PFSK-1 (cell line): ENCODE measurements around the gene PRRC2B.

Source experiments
- POLR2AphosphoS5 ChIP-seq: IDR thresholded peaks from 2 replicates; pipeline ENCODE4 v1.6.1; 2012; ENCODE audit warnings: low read depth, mild to moderate bottlenecking, control low read depth, low read length, moderate library complexity
- SIN3A ChIP-seq: IDR thresholded peaks from 2 replicates; pipeline ENCODE4 v1.6.1; 2012; ENCODE audit warnings: mild to moderate bottlenecking, low read length, moderate library complexity, borderline replicate concordance; ENCODE audit not compliant: insufficient read depth
- TAF1 ChIP-seq: IDR thresholded peaks from 2 replicates; pipeline ENCODE4 v1.6.1; 2012; ENCODE audit warnings: low read length, control low read depth, borderline replicate concordance; ENCODE audit not compliant: insufficient read depth
- TF ChIP-seq, protein P1 (sequence below), 2 experiments: IDR thresholded peaks; 2 replicates each; pipeline versions ENCODE4 v1.6.1 to v1.8.0; 2011 to 2012; ENCODE audit warnings: low read depth in 2 of 2, low read length in 2 of 2, control low read depth in 1 of 2, inconsistent platforms in 1 of 2, mild to moderate bottlenecking in 1 of 2, moderate library complexity in 1 of 2; ENCODE audit not compliant: insufficient read depth in 1 of 2

DNA sequence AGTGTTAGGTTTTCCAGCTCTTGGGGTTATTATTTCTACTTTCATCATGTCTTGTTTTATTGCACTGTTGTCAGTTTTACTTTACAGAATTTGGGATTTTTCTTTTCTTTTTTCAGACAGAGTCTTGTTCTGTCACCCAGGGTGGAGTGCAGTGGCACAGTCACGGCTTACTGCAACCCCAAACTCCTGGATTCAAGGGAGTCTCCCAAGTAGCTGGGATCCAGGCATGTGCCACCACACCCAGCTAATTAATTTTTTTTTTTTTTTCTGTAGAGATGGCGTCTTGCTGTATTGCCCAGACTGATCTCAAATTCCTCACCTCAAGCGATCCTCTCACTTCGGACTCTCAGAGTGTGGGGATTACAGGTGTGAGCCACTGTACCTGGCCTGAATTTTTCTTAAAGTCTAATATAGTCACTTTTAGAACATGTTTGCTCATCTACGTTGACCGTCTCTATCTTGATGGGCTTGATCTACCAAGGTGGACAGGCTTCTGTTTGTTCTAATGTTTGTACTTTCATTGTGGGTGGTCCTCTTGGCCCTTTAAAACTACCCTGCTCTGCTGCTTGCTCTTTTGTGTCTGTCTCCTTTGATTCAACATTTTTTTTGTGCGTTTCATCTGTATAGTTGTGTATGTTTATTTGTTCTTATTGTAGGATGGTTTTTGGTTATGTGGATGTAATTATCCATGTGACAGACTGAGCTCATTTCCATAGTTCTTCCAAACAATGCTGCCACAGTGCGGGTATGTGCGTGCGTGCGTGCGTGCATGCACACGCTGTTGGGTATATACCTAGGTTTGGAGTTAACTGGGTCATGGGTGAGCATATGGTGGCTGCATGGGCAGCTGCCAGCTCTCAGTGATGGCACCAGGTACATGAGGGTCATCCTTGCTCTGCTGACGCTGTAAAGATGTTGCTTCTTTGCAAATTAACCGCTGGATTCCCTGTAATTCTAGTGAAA is 18.1 kb downstream of the PRRC2B start:
- TF ChIP-seq POLR2AphosphoS5 (no peak), SIN3A (no peak), TAF1 (no peak)
- TF ChIP-seq, protein P1, sequence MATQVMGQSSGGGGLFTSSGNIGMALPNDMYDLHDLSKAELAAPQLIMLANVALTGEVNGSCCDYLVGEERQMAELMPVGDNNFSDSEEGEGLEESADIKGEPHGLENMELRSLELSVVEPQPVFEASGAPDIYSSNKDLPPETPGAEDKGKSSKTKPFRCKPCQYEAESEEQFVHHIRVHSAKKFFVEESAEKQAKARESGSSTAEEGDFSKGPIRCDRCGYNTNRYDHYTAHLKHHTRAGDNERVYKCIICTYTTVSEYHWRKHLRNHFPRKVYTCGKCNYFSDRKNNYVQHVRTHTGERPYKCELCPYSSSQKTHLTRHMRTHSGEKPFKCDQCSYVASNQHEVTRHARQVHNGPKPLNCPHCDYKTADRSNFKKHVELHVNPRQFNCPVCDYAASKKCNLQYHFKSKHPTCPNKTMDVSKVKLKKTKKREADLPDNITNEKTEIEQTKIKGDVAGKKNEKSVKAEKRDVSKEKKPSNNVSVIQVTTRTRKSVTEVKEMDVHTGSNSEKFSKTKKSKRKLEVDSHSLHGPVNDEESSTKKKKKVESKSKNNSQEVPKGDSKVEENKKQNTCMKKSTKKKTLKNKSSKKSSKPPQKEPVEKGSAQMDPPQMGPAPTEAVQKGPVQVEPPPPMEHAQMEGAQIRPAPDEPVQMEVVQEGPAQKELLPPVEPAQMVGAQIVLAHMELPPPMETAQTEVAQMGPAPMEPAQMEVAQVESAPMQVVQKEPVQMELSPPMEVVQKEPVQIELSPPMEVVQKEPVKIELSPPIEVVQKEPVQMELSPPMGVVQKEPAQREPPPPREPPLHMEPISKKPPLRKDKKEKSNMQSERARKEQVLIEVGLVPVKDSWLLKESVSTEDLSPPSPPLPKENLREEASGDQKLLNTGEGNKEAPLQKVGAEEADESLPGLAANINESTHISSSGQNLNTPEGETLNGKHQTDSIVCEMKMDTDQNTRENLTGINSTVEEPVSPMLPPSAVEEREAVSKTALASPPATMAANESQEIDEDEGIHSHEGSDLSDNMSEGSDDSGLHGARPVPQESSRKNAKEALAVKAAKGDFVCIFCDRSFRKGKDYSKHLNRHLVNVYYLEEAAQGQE (IDR thresholded peaks at IDR 0.05; ENCODE audit: insufficient read depth in 1 of 2, low read depth in 2 of 2, low read length in 2 of 2) = no peak
